Measurements from ENCODE around the gene ATG7. TPM values are rescaled to one million over a fixed set of nuclear protein-coding genes. Genes with fewer than 3 reads are reported as not detected.
"Not testable (repeated sequence)": the region's sequence is repeated elsewhere in the genome, so short reads cannot be mapped to it uniquely, and the experiment has no call there.

The ATG7 gene
- total and polyA plus RNA-seq, 10 of the 15 experiments (the other 5 are each of a cell fraction or from before 2014, with no cell fraction given), result 13.5 to 49.5 (median 26.4) TPM

GRCh38 chr3:11444404-11444803 lies 172.2 kb downstream of the ATG7 start (continued):
- TF ChIP-seq ASH2L (IDR thresholded peaks at IDR 0.05; ENCODE audit: borderline replicate concordance, low read depth), result no peak
- TF ChIP-seq PBX3 (IDR thresholded peaks at IDR 0.05; ENCODE audit: insufficient replicate concordance, low read depth, low read length), result no peak
- TF ChIP-seq PAX5 (IDR thresholded peaks at IDR 0.05; ENCODE audit: borderline replicate concordance, low read depth, low read length), result no peak

- FAIRE-seq, result not testable (repeated sequence)
Observed at GRCh38 chr3:11445193-11445592, 173.0 kb downstream of the ATG7 start.

GRCh38 chr3:11445883-11446282 lies 173.7 kb downstream of the ATG7 start:
- POLR2A ChIA-PET, result no interaction called here
- RAD21 ChIA-PET (ENCODE audit: unreplicated experiment), result no interaction called here
- no TSS peak for BruUV-seq (replicated peaks)
- DNase-seq (ENCODE audit: low read depth, low spot score) (no peak), ATAC-seq (no peak), FAIRE-seq (no peak)
- SMC1A ChIA-PET (ENCODE audit: uncharacterized antibody, unreplicated experiment), result no interaction called here
- CTCF ChIA-PET, result no interaction called here
- Histone ChIP-seq H2AFZ (ENCODE audit: control insufficient read depth, low read depth, low read length) (no peak overlapping the region), H3K4me3 (no peak overlapping the region), H4K20me1 (ENCODE audit: control insufficient read depth, insufficient read depth) (no peaks in the 10 kb centered on the region), H3K4me1 (ENCODE audit: control insufficient read depth, insufficient read depth, low read length) (no peaks in the 10 kb centered on the region), H3K36me3 (ENCODE audit: control insufficient read depth in 2 of 2, insufficient read depth in 2 of 2, low read length in 1 of 2) (no peaks in the 10 kb centered on the region), H3K27ac (ENCODE audit: control insufficient read depth, insufficient read depth) (no peak overlapping the region), H3K9me3 (replicated peaks; ENCODE audit: control insufficient read depth, insufficient read depth, low read length) (no peaks in the 10 kb centered on the region), H3K9ac (ENCODE audit: control insufficient read depth, insufficient read depth, low read length) (no peak overlapping the region), H3K27me3 (replicated peaks in 1 of 2; ENCODE audit: control insufficient read depth in 2 of 2, insufficient read depth in 2 of 2, low read length in 1 of 2) (no peaks in the 10 kb centered on the region), H3K4me2 (ENCODE audit: control insufficient read depth, insufficient read depth) (no peak overlapping the region), H3K79me2 (ENCODE audit: control insufficient read depth, insufficient read depth, low read length) (no peaks in the 10 kb centered on the region)
- intact Hi-C loops (cut with micrococcal nuclease; ENCODE audit: unreplicated experiment) (no loop called here), in situ Hi-C loops (cut with MboI) (no loop called here)
- no peak for TF ChIP-seq TAF1 (IDR thresholded peaks at IDR 0.05; ENCODE audit: borderline replicate concordance, low read depth, low read length)
- no peak for TF ChIP-seq POLR2A (IDR thresholded peaks at IDR 0.05; ENCODE audit: low read depth, low read length)
- TF ChIP-seq E4F1 (IDR thresholded peaks at IDR 0.05; ENCODE audit: borderline replicate concordance, partially characterized antibody), result no peak
- TF ChIP-seq HCFC1 (IDR thresholded peaks at IDR 0.05; ENCODE audit: low read length), result no peak
- TF ChIP-seq HDAC2 (IDR thresholded peaks at IDR 0.05), result no peak
- no peak for TF ChIP-seq BCL11A (IDR thresholded peaks at IDR 0.05; ENCODE audit: low read depth, low read length)
- 95% methylated on average over 2 of the region's 2 CpGs for WGBS (ENCODE audit: insufficient coverage, insufficient replicate concordance, low lambda C conversion rate, missing lambda C conversion rate)

More at GRCh38 chr3:11445193-11445592, 173.0 kb downstream of the ATG7 start:
- H3K36me3 ChIP-seq (ENCODE audit: control insufficient read depth in 2 of 2, insufficient read depth in 2 of 2, low read length in 1 of 2); H3K9ac ChIP-seq (ENCODE audit: control insufficient read depth, insufficient read depth, low read length); H3K4me2 ChIP-seq (ENCODE audit: control insufficient read depth, insufficient read depth); H3K27me3 ChIP-seq (replicated peaks in 1 of 2; ENCODE audit: control insufficient read depth in 2 of 2, insufficient read depth in 2 of 2, low read length in 1 of 2); H3K79me2 ChIP-seq (ENCODE audit: control insufficient read depth, insufficient read depth, low read length); H3K4me1 ChIP-seq (ENCODE audit: control insufficient read depth, insufficient read depth, low read length); intact Hi-C loops (cut with micrococcal nuclease; ENCODE audit: unreplicated experiment); SMC1A ChIA-PET (ENCODE audit: uncharacterized antibody, unreplicated experiment); CTCF ChIA-PET; H4K20me1 ChIP-seq (ENCODE audit: control insufficient read depth, insufficient read depth); H3K9me3 ChIP-seq (replicated peaks; ENCODE audit: control insufficient read depth, insufficient read depth, low read length); H2AFZ ChIP-seq (ENCODE audit: control insufficient read depth, low read depth, low read length); H3K4me3 ChIP-seq; ATAC-seq; RAD21 ChIA-PET (ENCODE audit: unreplicated experiment); in situ Hi-C loops (cut with MboI); H3K27ac ChIP-seq (ENCODE audit: control insufficient read depth, insufficient read depth); DNase-seq (ENCODE audit: low read depth, low spot score); POLR2A ChIA-PET; BruUV-seq (replicated peaks): not testable (repeated sequence)
- 92% methylated on average over 3 of the region's 3 CpGs for WGBS (ENCODE audit: insufficient coverage, insufficient replicate concordance, low lambda C conversion rate, missing lambda C conversion rate)
